B cell (primary cell): ENCODE data around the gene NOSIP. TPM values are rescaled to one million over a fixed set of nuclear protein-coding genes. Genes with fewer than 3 reads are reported as not detected.

ENCODE experiments used
- ATAC-seq: fragments of 200-7000 bp; cut with Tn5 transposase; one replicate; pipeline ENCODE4 v1.10.0; 2021; ENCODE audit warnings: low read depth, mild to moderate bottlenecking, moderate number of reproducible peaks, moderate library complexity
- CTCF ChIA-PET: fragments of 350-600 bp; sonication (Branson Sonifier 250); formaldehyde crosslinking; loops from one replicate; lab custom pipeline; 2021; ENCODE audit warnings: antibody characterized with exemption, inconsistent platforms; lab: Charles Lee
- POLR2A ChIA-PET: fragments of 350-600 bp; sonication (Branson Sonifier 250); formaldehyde crosslinking; loops from one replicate; lab custom pipeline; 2021; ENCODE audit warnings: antibody characterized with exemption; lab: Charles Lee
- DNase-seq: peaks from one replicate; pipeline ENCODE4 v3.0.0; 2013
- H2AFZ ChIP-seq: 2 replicates; pipeline ENCODE4 v1.6.1; 2012; ENCODE audit warnings: mild to moderate bottlenecking, low read depth, low read length; ENCODE audit not compliant: insufficient read depth, poor library complexity, severe bottlenecking
- H3K27ac ChIP-seq, 2 donors: 1 replicate in 1 of 2; 2 replicates in 1 of 2; pipeline ENCODE4 v1.5.1; 2012 to 2013; ENCODE audit warnings: low read length in 2 of 2, mild to moderate bottlenecking in 2 of 2, moderate library complexity in 1 of 2
- H3K27me3 ChIP-seq, 4 experiments: fragments of 200-600 bp in 1 of 4; sonication (generic) in 1 of 4; replicated peaks in 1 of 4; 1 replicate in 2 of 4; 2 replicates in 2 of 4; pipeline versions ENCODE4 v1.6.1 to v1.7.0; 2013 to 2016; ENCODE audit warnings: low read length in 3 of 4, mild to moderate bottlenecking in 2 of 4, mixed read lengths in 1 of 4, moderate library complexity in 1 of 4; ENCODE audit not compliant: insufficient read depth in 4 of 4, control insufficient read depth in 3 of 4; ENCODE audit errors: control extremely low read depth in 1 of 4
- H3K36me3 ChIP-seq, 2 experiments: replicated peaks in 1 of 2; 1 replicate in 1 of 2; 2 replicates in 1 of 2; pipeline versions ENCODE4 v1.6.1 to v1.7.1; 2013; ENCODE audit warnings: low read length in 1 of 2; ENCODE audit not compliant: insufficient read depth in 2 of 2, control insufficient read depth in 1 of 2; ENCODE audit errors: control extremely low read depth in 1 of 2, extremely low read depth in 1 of 2
- H3K4me1 ChIP-seq, 2 donors: fragments of 200-600 bp in 1 of 2; sonication (generic) in 1 of 2; 1 replicate in 1 of 2; 2 replicates in 1 of 2; pipeline versions ENCODE4 v1.5.1 to v1.6.1; 2013 to 2017; ENCODE audit warnings: low read length in 2 of 2; ENCODE audit not compliant: control insufficient read depth in 2 of 2, insufficient read depth in 2 of 2
- H3K4me2 ChIP-seq: replicated peaks from 2 replicates; pipeline ENCODE3; 2012; ENCODE audit warnings: mild to moderate bottlenecking, low read depth, low read length; ENCODE audit not compliant: poor library complexity, severe bottlenecking
- H3K4me3 ChIP-seq, 5 experiments: fragments of 200-600 bp in 1 of 5; sonication (generic) in 1 of 5; 1 replicate in 3 of 5; 2 replicates in 2 of 5; pipeline versions ENCODE4 v1.5.1 to v1.7.0; 2011 to 2016; ENCODE audit warnings: low read length in 4 of 5, mild to moderate bottlenecking in 4 of 5, low read depth in 2 of 5, control low read depth in 1 of 5, moderate library complexity in 1 of 5; ENCODE audit not compliant: insufficient read depth in 1 of 5; ENCODE audit errors: control extremely low read depth in 1 of 5, extremely low read depth in 1 of 5
- H3K79me2 ChIP-seq: fragments of 200-600 bp; sonication (generic); one replicate; pipeline ENCODE4 v1.6.0; 2016; ENCODE audit warnings: low read length; ENCODE audit not compliant: control insufficient read depth, insufficient read depth
- H3K9ac ChIP-seq: fragments of 200-600 bp; sonication (generic); 2 replicates; pipeline ENCODE4 v1.6.1; 2017; ENCODE audit warnings: mild to moderate bottlenecking, low read length, moderate library complexity
- H3K9me3 ChIP-seq, 3 donors: one replicate each; pipeline versions ENCODE4 v1.6.1 to v1.7.1; 2013; ENCODE audit warnings: low read length in 2 of 3; ENCODE audit not compliant: control insufficient read depth in 2 of 3, insufficient read depth in 1 of 3; ENCODE audit errors: control extremely low read depth in 1 of 3
- H4K20me1 ChIP-seq: 2 replicates; pipeline ENCODE4 v1.6.0; 2012; ENCODE audit warnings: mild to moderate bottlenecking, low read length; ENCODE audit not compliant: insufficient read depth, control insufficient read depth, poor library complexity, severe bottlenecking
- H3K27ac Mint-ChIP-seq: one replicate; pipeline ENCODE4 v1.8.0; 2021; ENCODE audit warnings: mixed read lengths
- H3K27me3 Mint-ChIP-seq: one replicate; pipeline ENCODE4 v1.8.0; 2021; ENCODE audit warnings: mixed read lengths
- H3K4me1 Mint-ChIP-seq: one replicate; pipeline ENCODE4 v1.8.0; 2021; ENCODE audit warnings: mixed read lengths
- H3K4me3 Mint-ChIP-seq: one replicate; pipeline ENCODE4 v1.8.0; 2021; ENCODE audit warnings: mixed read lengths
- H3K9me3 Mint-ChIP-seq: one replicate; pipeline ENCODE4 v1.8.0; 2022; ENCODE audit warnings: mixed read lengths; ENCODE audit not compliant: insufficient read depth
- CTCF ChIP-seq: fragments of 200-600 bp; IDR thresholded peaks from one replicate; pipeline ENCODE4 v1.8.0; 2022; ENCODE audit warnings: antibody characterized with exemption, mild to moderate bottlenecking
- EZH2 ChIP-seq: IDR thresholded peaks from 2 replicates; pipeline ENCODE4 v1.6.1; 2012; ENCODE audit warnings: borderline replicate concordance, low read depth, mild to moderate bottlenecking, moderate library complexity, low read length; ENCODE audit not compliant: insufficient read depth, poor library complexity, severe bottlenecking
- WGBS: methylation state at CpG from one replicate; pipeline ENCODE4 v1.1.5; 2013; ENCODE audit warnings: missing lambda C conversion rate; ENCODE audit not compliant: insufficient coverage; 5-methylcytosine and 5-hydroxymethylcytosine counted together
- intact Hi-C: fragments of 100-400 bp; cut with micrococcal nuclease; formaldehyde crosslinking; loops from one replicate; pipeline ENCODE4 v1.10.0; 2022
- polyA plus RNA-seq: library from polyadenylated mRNA; depleted of rRNA; stranded (reverse); fragments of >200 nt; gene quantifications from 2 replicates; pipeline ENCODE4 v1.2.3, GENCODE V29; 2012
- total RNA-seq, 2 donors: library from RNA; stranded (reverse); fragments of 120-200 nt in 1 of 2; gene quantifications; 1 replicate in 1 of 2; 2 replicates in 1 of 2; pipeline versions ENCODE4 v1.2.3 to v1.2.4, GENCODE V29; 2013 to 2022

NOSIP gene
- total and polyA plus RNA-seq, 2 donors (not counting 1 experiment from before 2014, with no cell fraction given), result 55.5 to 135 TPM

GRCh38 chr19:49553451-49554271 is 26.7 kb downstream of the NOSIP start:
- Histone ChIP-seq H3K4me2 (no peak overlapping the region), H3K4me1 (peaks cover 0 to 9% of the 10 kb centered on the region in 2 donors), H3K4me3 (no peak overlapping the region), H2AFZ (no peak overlapping the region), H3K9me3 (no peaks in the 10 kb centered on the region), H3K27me3 (no peaks in the 10 kb centered on the region), H3K27ac (no peak overlapping the region), H4K20me1 (no peaks in the 10 kb centered on the region), H3K36me3 (peaks cover 4 to 31% of the 10 kb centered on the region in 2 experiments), H3K9ac (no peak overlapping the region), H3K79me2 (no peaks in the 10 kb centered on the region)
- WGBS, result 86% methylated on average over 8 of the region's 10 CpGs
- no peak for ATAC-seq
- no peaks in the 10 kb centered on the region for H3K27me3 Mint-ChIP-seq
- no peak overlapping the region for H3K4me3 Mint-ChIP-seq
- peak overlapping the region; percentile 64 for H3K27ac Mint-ChIP-seq
- no peak for DNase-seq
- H3K4me1 Mint-ChIP-seq, result peaks cover 13% of the 10 kb centered on the region
- H3K9me3 Mint-ChIP-seq, result no peaks in the 10 kb centered on the region
- intact Hi-C loops, result no loop called here
- CTCF ChIA-PET, result interaction anchor here (1.4 to 1.6 kb wide), 2 partner anchors 16 to 456 kb away, joined by 4 read pairs; no protein-coding TSS in a partner anchor
- TF ChIP-seq CTCF (no peak), EZH2 (no peak)
- POLR2A ChIA-PET, result interaction anchor here (0.6 kb wide), 1 partner anchor 34 kb away, joined by 3 read pairs; no protein-coding TSS in a partner anchor

GRCh38 chr19:49552749-49553148 is 27.6 kb downstream of the NOSIP start:
- H3K9me3 Mint-ChIP-seq, result no peaks in the 10 kb centered on the region
- 93% methylated on average over 11 of the region's 11 CpGs for WGBS
- DNase-seq (no peak), ATAC-seq (no peak)
- no peak overlapping the region for H3K27ac ChIP-seq
- no peak overlapping the region for H3K4me3 ChIP-seq
- H3K9ac ChIP-seq, result no peak overlapping the region
- no peaks in the 10 kb centered on the region for H4K20me1 ChIP-seq
- peaks cover 4 to 24% of the 10 kb centered on the region in 2 experiments for H3K36me3 ChIP-seq
- CTCF ChIA-PET, result interaction anchor here (1.5 to 1.8 kb wide), 3 partner anchors 18 to 455 kb away, joined by 4 to 6 read pairs (median 5); no protein-coding TSS in a partner anchor
- TF ChIP-seq CTCF (no peak), EZH2 (no peak)
- no peak overlapping the region for H2AFZ ChIP-seq
- H3K27me3 Mint-ChIP-seq, result no peaks in the 10 kb centered on the region
- intact Hi-C loops, result no loop called here
- peaks cover 0 to 9% of the 10 kb centered on the region in 2 donors for H3K4me1 ChIP-seq
- H3K4me3 Mint-ChIP-seq, result no peak overlapping the region
- peaks cover 13% of the 10 kb centered on the region for H3K4me1 Mint-ChIP-seq
- POLR2A ChIA-PET, result no interaction called here
- H3K79me2 ChIP-seq, result no peaks in the 10 kb centered on the region
- no peaks in the 10 kb centered on the region for H3K27me3 ChIP-seq
- H3K27ac Mint-ChIP-seq, result peak overlapping the region; percentile 72
- no peaks in the 10 kb centered on the region for H3K9me3 ChIP-seq
- H3K4me2 ChIP-seq, result no peak overlapping the region
